ENCODE measurements around the gene MARCHF3.
A peak's percentile ranks its signal among the peaks of the same experiment; 100 is the strongest.

MARCHF3 gene

GRCh38 chr5:126982926-126983873 is 47.2 kb downstream of the MARCHF3 start:
- DNase-seq, result no peak

- no peak for DNase-seq
Observed at GRCh38 chr5:126982202-126982601, 48.2 kb downstream of the MARCHF3 start.

- no peak for DNase-seq
Observed at GRCh38 chr5:126981701-126982100, 48.7 kb downstream of the MARCHF3 start.

GRCh38 chr5:126981222-126981621 is 49.1 kb downstream of the MARCHF3 start:
- DNase-seq, result no peak

- DNase-seq, result no peak
Observed at GRCh38 chr5:126978258-126978657, 52.1 kb downstream of the MARCHF3 start.

- no peak for DNase-seq
Observed at GRCh38 chr5:126976520-126977172, 53.7 kb downstream of the MARCHF3 start.

GRCh38 chr5:126975796-126976195 is 54.6 kb downstream of the MARCHF3 start:
- peak; percentile 1 to 32 (median 13) for DNase-seq

- DNase-seq, result no peak
Observed at GRCh38 chr5:126973193-126973592, 57.2 kb downstream of the MARCHF3 start.

- peak; percentile 4 to 57 (median 12) for DNase-seq
Observed at GRCh38 chr5:126972062-126972895, 58.1 kb downstream of the MARCHF3 start.

GRCh38 chr5:126971455-126972031 is 58.8 kb downstream of the MARCHF3 start:
- peak in 2 of 3 experiments; percentile 2 to 45 for DNase-seq

- DNase-seq, result no peak
Observed at GRCh38 chr5:126970517-126971017, 59.8 kb downstream of the MARCHF3 start.

- DNase-seq, result peak in 1 of 3 experiments; percentile 16
Observed at GRCh38 chr5:126969548-126969947, 60.8 kb downstream of the MARCHF3 start.

- DNase-seq, result no peak
Observed at GRCh38 chr5:126967808-126968466, 62.4 kb downstream of the MARCHF3 start.

- DNase-seq, result no peak
Observed at GRCh38 chr5:126965487-126965886, 64.9 kb downstream of the MARCHF3 start.

- no peak for DNase-seq
Observed at GRCh38 chr5:126965061-126965475, 65.3 kb downstream of the MARCHF3 start.

- peak in 1 of 3 experiments; percentile 18 for DNase-seq
Observed at GRCh38 chr5:126963822-126964375, 66.5 kb downstream of the MARCHF3 start.

- DNase-seq, result peak in 2 of 3 experiments; percentile 27 to 84
Observed at GRCh38 chr5:126961702-126962101, 68.7 kb downstream of the MARCHF3 start.

- peak in 1 of 3 experiments; percentile 32 for DNase-seq
Observed at GRCh38 chr5:126961128-126961527, 69.2 kb downstream of the MARCHF3 start.

GRCh38 chr5:126959188-126959587 is 71.2 kb downstream of the MARCHF3 start:
- no peak for DNase-seq

- DNase-seq, result no peak
Observed at GRCh38 chr5:126956991-126957390, 73.4 kb downstream of the MARCHF3 start.

GRCh38 chr5:126954981-126955380 is 75.4 kb downstream of the MARCHF3 start:
- DNase-seq, result no peak

All from NCI-H1417 (cell line).